ENCODE measurements around the gene CD38.

DNA sequence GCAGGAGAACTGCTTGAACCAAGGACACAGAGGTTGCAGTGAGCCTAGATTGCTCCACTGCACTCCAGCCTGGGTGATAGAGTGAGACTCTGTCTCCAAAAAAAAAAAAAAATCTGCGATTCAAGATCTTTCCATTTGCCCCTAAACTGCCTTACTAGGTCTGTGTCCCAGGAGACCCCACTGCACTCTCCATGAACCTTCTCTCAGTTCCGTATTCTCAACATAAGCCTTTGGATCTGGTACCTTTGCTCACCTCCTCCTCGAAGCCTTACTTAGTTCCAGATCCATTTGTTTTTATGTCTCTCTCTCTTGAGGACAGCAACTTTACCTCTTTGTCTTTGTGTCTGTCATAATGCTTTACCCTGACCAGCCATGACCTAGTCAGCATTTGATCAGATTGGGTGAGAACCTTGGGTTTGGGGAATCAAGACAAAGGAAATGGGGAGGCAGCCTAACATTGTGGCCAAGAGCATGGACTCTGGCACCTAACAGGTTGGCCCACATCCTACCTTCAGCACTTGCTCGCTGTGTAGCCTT lies 41.5 kb upstream of the CD38 start:
- no peak for TF ChIP-seq CTCF (conservative IDR thresholded peaks at IDR 0.05 in 1 of 2, IDR thresholded peaks at IDR 0.05 in 1 of 2; ENCODE audit: low read depth in 1 of 2, low read length in 2 of 2)
- TF ChIP-seq EZH2 (IDR thresholded peaks at IDR 0.05; ENCODE audit: low read length, missing control alignments) = no peak

Data from fibroblast of lung (primary cell).